ENCODE measurements around the gene NES.

DNA sequence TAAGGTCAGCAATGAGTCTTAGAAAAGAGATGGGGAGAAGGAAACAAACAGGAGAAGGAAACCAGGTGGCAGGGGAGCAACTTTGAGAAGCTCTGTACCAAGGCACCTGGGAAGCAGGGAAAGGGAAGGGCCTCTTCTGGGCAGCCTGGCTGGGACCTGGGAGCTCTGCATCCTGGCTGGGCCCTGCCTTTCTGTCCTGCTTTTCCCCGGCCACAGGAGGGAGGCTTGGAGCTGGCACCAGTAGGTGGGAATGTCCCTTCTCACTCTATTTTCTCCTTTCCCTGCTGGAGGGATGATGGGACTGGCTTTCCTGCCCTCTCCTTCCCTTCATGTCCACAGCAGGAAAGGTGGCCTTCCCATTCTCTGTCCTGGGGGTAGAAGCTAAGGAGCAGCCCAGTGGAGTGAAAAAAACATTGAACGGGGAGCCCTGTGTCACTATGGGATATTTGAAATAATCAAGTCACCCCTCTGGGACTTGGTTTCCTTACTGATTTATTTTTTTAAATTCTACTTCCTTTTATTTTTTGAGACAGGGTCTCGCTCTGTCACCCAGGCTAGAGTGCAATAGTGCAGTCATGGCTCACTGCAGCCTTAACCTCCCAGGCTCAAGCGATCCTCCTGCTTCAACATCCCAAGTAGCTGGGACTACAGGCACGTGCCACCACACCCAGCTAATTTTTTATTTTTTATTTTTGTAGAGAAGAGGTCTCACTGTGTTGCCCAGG, 5.1 kb upstream of the NES start:
- TF ChIP-seq, protein P1, sequence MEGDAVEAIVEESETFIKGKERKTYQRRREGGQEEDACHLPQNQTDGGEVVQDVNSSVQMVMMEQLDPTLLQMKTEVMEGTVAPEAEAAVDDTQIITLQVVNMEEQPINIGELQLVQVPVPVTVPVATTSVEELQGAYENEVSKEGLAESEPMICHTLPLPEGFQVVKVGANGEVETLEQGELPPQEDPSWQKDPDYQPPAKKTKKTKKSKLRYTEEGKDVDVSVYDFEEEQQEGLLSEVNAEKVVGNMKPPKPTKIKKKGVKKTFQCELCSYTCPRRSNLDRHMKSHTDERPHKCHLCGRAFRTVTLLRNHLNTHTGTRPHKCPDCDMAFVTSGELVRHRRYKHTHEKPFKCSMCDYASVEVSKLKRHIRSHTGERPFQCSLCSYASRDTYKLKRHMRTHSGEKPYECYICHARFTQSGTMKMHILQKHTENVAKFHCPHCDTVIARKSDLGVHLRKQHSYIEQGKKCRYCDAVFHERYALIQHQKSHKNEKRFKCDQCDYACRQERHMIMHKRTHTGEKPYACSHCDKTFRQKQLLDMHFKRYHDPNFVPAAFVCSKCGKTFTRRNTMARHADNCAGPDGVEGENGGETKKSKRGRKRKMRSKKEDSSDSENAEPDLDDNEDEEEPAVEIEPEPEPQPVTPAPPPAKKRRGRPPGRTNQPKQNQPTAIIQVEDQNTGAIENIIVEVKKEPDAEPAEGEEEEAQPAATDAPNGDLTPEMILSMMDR (IDR thresholded peaks at IDR 0.05) = no peak
- no peak for TF ChIP-seq POLR2A (IDR thresholded peaks at IDR 0.05)

All from tibial nerve (tissue), 3 donors.